H1 (cell line): ENCODE data around the gene MRRF. TPM values are rescaled to one million over a fixed set of nuclear protein-coding genes. Genes with fewer than 3 reads are reported as not detected.

Experiments
- CTCF ChIA-PET: fragments of 300-600 bp; sonication (Branson Sonifier 250); formaldehyde crosslinking; loops from one replicate; lab custom pipeline; 2021; ENCODE audit not compliant: partially characterized antibody; lab: Charles Lee
- POLR2A ChIA-PET: fragments of 300-600 bp; sonication (Branson Sonifier 250); formaldehyde crosslinking; loops from one replicate; lab custom pipeline; 2021; ENCODE audit warnings: inconsistent platforms; ENCODE audit not compliant: partially characterized antibody; lab: Charles Lee
- DNase-seq, 2 experiments: peaks; one replicate each; pipeline versions ENCODE4 v3.0.0 to v3.0.0-alpha.2; 2010 to 2022; ENCODE audit warnings: low spot score in 2 of 2, low read depth in 1 of 2, mixed read lengths in 1 of 2
- FAIRE-seq: peaks from 2 replicates; lab custom pipeline; 2011; peaks lifted over from hg19 to GRCh38; lab: Jason Lieb, UNC
- H2AFZ ChIP-seq: 2 replicates; pipeline ENCODE4 v1.8.1; 2012; ENCODE audit warnings: low read length, inconsistent platforms
- H2AK5ac ChIP-seq: 2 replicates; pipeline ENCODE4 v1.6.1; 2013; ENCODE audit warnings: low read depth, low read length
- H2BK120ac ChIP-seq: replicated peaks from 2 replicates; pipeline ENCODE3; 2013; ENCODE audit warnings: low read depth, low read length, inconsistent platforms
- H2BK12ac ChIP-seq: 2 replicates; pipeline ENCODE4 v1.6.1; 2013; ENCODE audit warnings: low read depth, low read length
- H2BK15ac ChIP-seq: 2 replicates; pipeline ENCODE4 v1.6.1; 2013; ENCODE audit warnings: low read length
- H2BK20ac ChIP-seq: 2 replicates; pipeline ENCODE4 v1.6.1; 2013; ENCODE audit warnings: low read length
- H2BK5ac ChIP-seq: 2 replicates; pipeline ENCODE4 v1.6.1; 2013; ENCODE audit warnings: low read depth, low read length
- H3K14ac ChIP-seq: 2 replicates; pipeline ENCODE4 v1.6.1; 2013; ENCODE audit warnings: inconsistent platforms; ENCODE audit not compliant: insufficient read length
- H3K18ac ChIP-seq: 2 replicates; pipeline ENCODE4 v1.6.1; 2013; ENCODE audit warnings: low read length; ENCODE audit errors: extremely low read depth
- H3K23ac ChIP-seq: 2 replicates; pipeline ENCODE4 v1.6.1; 2013; ENCODE audit warnings: inconsistent platforms; ENCODE audit not compliant: insufficient read length
- H3K23me2 ChIP-seq: 2 replicates; pipeline ENCODE4 v1.6.1; 2013; ENCODE audit warnings: low read depth, low read length
- H3K27ac ChIP-seq: 2 replicates; pipeline ENCODE4 v1.6.1; 2011; ENCODE audit warnings: low read depth, low read length, inconsistent platforms
- H3K27me3 ChIP-seq, 4 experiments: replicated peaks in 1 of 4; 1 replicate in 1 of 4; 2 replicates in 3 of 4; pipeline versions ENCODE4 v1.6.1 to v1.8.1; 2011 to 2013; ENCODE audit warnings: low read length in 3 of 4, mild to moderate bottlenecking in 3 of 4, inconsistent platforms in 2 of 4, mixed read lengths in 2 of 4, moderate library complexity in 1 of 4; ENCODE audit not compliant: control insufficient read depth in 3 of 4, insufficient read depth in 3 of 4; ENCODE audit errors: extremely low read depth in 1 of 4
- H3K36me3 ChIP-seq, 4 experiments: 2 replicates each; pipeline versions ENCODE4 v1.6.1 to v1.8.1; 2011 to 2013; ENCODE audit warnings: mild to moderate bottlenecking in 4 of 4, low read length in 3 of 4, moderate library complexity in 2 of 4, control low read depth in 1 of 4, inconsistent platforms in 1 of 4; ENCODE audit not compliant: insufficient read depth in 4 of 4, control insufficient read depth in 2 of 4
- H3K4ac ChIP-seq: replicated peaks from 2 replicates; pipeline ENCODE3; 2013; ENCODE audit warnings: low read length, low read depth, mixed read lengths, inconsistent platforms; ENCODE audit not compliant: insufficient read length
- H3K4me1 ChIP-seq, 4 experiments: replicated peaks in 1 of 4; 1 replicate in 1 of 4; 2 replicates in 3 of 4; pipeline versions ENCODE4 v1.6.1 to v1.8.1; 2011 to 2013; ENCODE audit warnings: low read length in 3 of 4, inconsistent platforms in 2 of 4, mixed read lengths in 1 of 4; ENCODE audit not compliant: insufficient read depth in 4 of 4, control insufficient read depth in 3 of 4
- H3K4me2 ChIP-seq, 2 experiments: 2 replicates each; pipeline versions ENCODE4 v1.6.1 to v1.8.1; 2011 to 2013; ENCODE audit warnings: low read depth in 2 of 2, low read length in 2 of 2, control low read depth in 1 of 2, inconsistent platforms in 1 of 2, mild to moderate bottlenecking in 1 of 2; ENCODE audit not compliant: insufficient read depth in 1 of 2
- H3K4me3 ChIP-seq, 4 experiments: fragments of 200-600, 300-600 bp in 1 of 4; sonication (generic), shearing (Covaris generic), sonication (Bioruptor Twin) in 1 of 4; 2 replicates each; pipeline versions ENCODE4 v1.5.1 to v1.8.1; 2011 to 2016; ENCODE audit warnings: low read length in 4 of 4, low read depth in 3 of 4, control low read depth in 2 of 4, inconsistent platforms in 2 of 4, mild to moderate bottlenecking in 2 of 4, mixed read lengths in 1 of 4, moderate library complexity in 1 of 4; ENCODE audit not compliant: insufficient read depth in 2 of 4; ENCODE audit errors: extremely low read depth in 1 of 4
- H3K56ac ChIP-seq: replicated peaks from 2 replicates; pipeline ENCODE3; 2013; ENCODE audit warnings: low read depth, mild to moderate bottlenecking, mixed read lengths, low read length, inconsistent platforms; ENCODE audit not compliant: insufficient read length
- H3K79me1 ChIP-seq: 2 replicates; pipeline ENCODE4 v1.6.1; 2013; ENCODE audit warnings: low read depth, low read length, control low read depth
- H3K79me2 ChIP-seq, 2 experiments: 2 replicates each; pipeline versions ENCODE4 v1.6.1 to v1.8.1; 2012 to 2013; ENCODE audit warnings: low read length in 2 of 2, mild to moderate bottlenecking in 2 of 2, inconsistent platforms in 1 of 2; ENCODE audit not compliant: insufficient read depth in 2 of 2, control insufficient read depth in 1 of 2
- H3K9ac ChIP-seq, 4 experiments: replicated peaks in 1 of 4; 1 replicate in 1 of 4; 2 replicates in 3 of 4; pipeline versions ENCODE4 v1.6.1 to v1.8.1; 2011 to 2013; ENCODE audit warnings: low read depth in 3 of 4, low read length in 3 of 4, control low read depth in 2 of 4, mild to moderate bottlenecking in 2 of 4, moderate library complexity in 2 of 4, inconsistent platforms in 1 of 4; ENCODE audit errors: extremely low read depth in 1 of 4
- H3K9me3 ChIP-seq, 2 experiments: 2 replicates each; pipeline versions ENCODE4 v1.6.1 to v1.8.1; 2012 to 2013; ENCODE audit warnings: mild to moderate bottlenecking in 2 of 2, moderate library complexity in 2 of 2, control low read depth in 1 of 2, inconsistent platforms in 1 of 2, low read depth in 1 of 2, low read length in 1 of 2, mixed read lengths in 1 of 2; ENCODE audit not compliant: insufficient read depth in 2 of 2
- H4K20me1 ChIP-seq, 2 experiments: replicated peaks in 1 of 2; 2 replicates each; pipeline versions ENCODE3 to v1.8.1; 2011 to 2013; ENCODE audit warnings: inconsistent platforms in 2 of 2, low read length in 2 of 2, mild to moderate bottlenecking in 1 of 2; ENCODE audit not compliant: insufficient read depth in 2 of 2, control insufficient read depth in 1 of 2
- H4K5ac ChIP-seq: 2 replicates; pipeline ENCODE4 v1.6.1; 2013; ENCODE audit warnings: low read length, low read depth, mixed read lengths, inconsistent platforms; ENCODE audit not compliant: insufficient read length
- H4K8ac ChIP-seq: 2 replicates; pipeline ENCODE4 v1.8.0; 2013; ENCODE audit warnings: mild to moderate bottlenecking, moderate library complexity, low read length, inconsistent platforms; ENCODE audit not compliant: insufficient read depth; ENCODE audit errors: extremely low read depth
- H4K91ac ChIP-seq: replicated peaks from 2 replicates; pipeline ENCODE3; 2013; ENCODE audit warnings: low read length, mixed read lengths, inconsistent platforms; ENCODE audit not compliant: insufficient read length
- ASH2L ChIP-seq: fragments of 200-600, 300-600 bp; sonication (generic); IDR thresholded peaks from one replicate; pipeline ENCODE4 v1.7.1; 2017; ENCODE audit warnings: low read length
- BCL11A ChIP-seq, 2 experiments: IDR thresholded peaks; one replicate each; pipeline ENCODE4 v1.6.1; 2011; ENCODE audit warnings: low read depth in 2 of 2, low read length in 2 of 2, mild to moderate bottlenecking in 2 of 2
- CEBPB ChIP-seq: IDR thresholded peaks from 2 replicates; pipeline ENCODE4 v1.6.1; 2012; ENCODE audit warnings: low read depth, low read length
- EGR1 ChIP-seq: IDR thresholded peaks from 2 replicates; pipeline ENCODE4 v1.6.1; 2011; ENCODE audit warnings: low read depth, low read length, borderline replicate concordance
- GTF2F1 ChIP-seq: IDR thresholded peaks from 2 replicates; pipeline ENCODE4 v1.6.1; 2012; ENCODE audit warnings: low read depth, low read length, improper control_type of control experiment, borderline replicate concordance
- NANOG ChIP-seq: IDR thresholded peaks from 2 replicates; pipeline ENCODE4 v1.6.1; 2011; ENCODE audit warnings: low read length, low read depth, mild to moderate bottlenecking, inconsistent platforms; ENCODE audit not compliant: insufficient read depth, poor library complexity, severe bottlenecking
- POLR2A ChIP-seq, 2 experiments: IDR thresholded peaks; 1 replicate in 1 of 2; 2 replicates in 1 of 2; pipeline ENCODE4 v1.6.1; 2011; ENCODE audit warnings: low read depth in 2 of 2, low read length in 2 of 2, mild to moderate bottlenecking in 2 of 2; ENCODE audit errors: control extremely low read depth in 1 of 2
- POLR2AphosphoS5 ChIP-seq: IDR thresholded peaks from 2 replicates; pipeline ENCODE4 v1.6.1; 2011; ENCODE audit warnings: low read depth, low read length
- SIRT6 ChIP-seq: IDR thresholded peaks from one replicate; pipeline ENCODE4 v1.7.1; 2012; ENCODE audit warnings: low read length, inconsistent platforms
- SP4 ChIP-seq: IDR thresholded peaks from 2 replicates; pipeline ENCODE4 v1.6.1; 2012; ENCODE audit warnings: low read length, inconsistent platforms
- SUZ12 ChIP-seq: fragments of 200-600 bp; sonication (generic); IDR thresholded peaks from 2 replicates; pipeline ENCODE4 v1.6.1; 2012; ENCODE audit warnings: mild to moderate bottlenecking, inconsistent platforms, low read length, moderate library complexity, mixed read lengths
- TEAD4 ChIP-seq: IDR thresholded peaks from 2 replicates; pipeline ENCODE4 v1.6.1; 2012; ENCODE audit warnings: low read depth, low read length, inconsistent platforms, mixed read lengths
- WGBS, 2 experiments: shearing (Covaris generic) in 1 of 2; methylation state at CpG; one replicate each; pipeline versions ENCODE4 v1.1.6 to v1.1.7; 2013 to 2015; ENCODE audit warnings: low lambda C conversion rate in 2 of 2, mixed read lengths in 2 of 2, inconsistent platforms in 1 of 2, low coverage in 1 of 2, missing lambda C conversion rate in 1 of 2; ENCODE audit not compliant: insufficient replicate concordance in 2 of 2, insufficient coverage in 1 of 2, insufficient read length in 1 of 2; ENCODE audit errors: extremely low coverage in 1 of 2, missing lambda C conversion rate in 1 of 2; 5-methylcytosine and 5-hydroxymethylcytosine counted together
- polyA plus RNA-seq, 7 experiments: library from polyadenylated mRNA; depleted of rRNA in 3 of 7; stranded (reverse) in 5 of 7; unstranded in 2 of 7; fragments of >200 nt in 5 of 7; fragments of 200-250 nt in 2 of 7; gene quantifications; 1 replicate in 5 of 7; 2 replicates in 1 of 7; 4 replicates in 1 of 7; pipeline versions ENCODE4 v1.2.1 to v1.2.3, GENCODE V29; 2011 to 2013; ENCODE audit warnings: missing spikeins in 2 of 7, mixed read lengths in 2 of 7
- total RNA-seq: library from RNA; stranded (reverse); fragmentation: NEBNext Ultra II Directional; extraction: Animal tissue kit (Norgen Biotek cat#: 25700); gene quantifications from 2 replicates; pipeline ENCODE4 v1.2.1, GENCODE V29; 2021

MRRF gene
- total and polyA plus RNA-seq, 2 of the 8 experiments (the other 6 are each of a cell fraction or from before 2014, with no cell fraction given): 29.4 to 47.8 TPM

GRCh38 chr9:122332644-122333043, 68.0 kb downstream of the MRRF start:
- Histone ChIP-seq H3K14ac (no peak overlapping the region), H3K9me3 (no peaks in the 10 kb centered on the region), H3K23me2 (no peaks in the 10 kb centered on the region; the same call in 1 of the 2 replicates), H3K79me1 (no peaks in the 10 kb centered on the region), H2AK5ac (no peak overlapping the region), H4K20me1 (no peaks in the 10 kb centered on the region), H3K18ac (no peak overlapping the region), H4K5ac (no peak overlapping the region), H3K27ac (no peak overlapping the region), H3K9ac (no peak overlapping the region), H3K56ac (no peak overlapping the region), H4K91ac (no peak overlapping the region), H2BK120ac (no peak overlapping the region), H3K36me3 (no peaks in the 10 kb centered on the region), H2BK5ac (no peak overlapping the region), H2BK20ac (no peak overlapping the region), H3K79me2 (no peaks in the 10 kb centered on the region), H2BK15ac (no peak overlapping the region), H3K27me3 (no peaks in the 10 kb centered on the region), H3K4me3 (no peak overlapping the region), H2AFZ (no peak overlapping the region), H2BK12ac (no peak overlapping the region), H3K4me1 (peaks cover 14 to 30% (median 22%) of the 10 kb centered on the region in 4 experiments), H3K4me2 (no peak overlapping the region; a peak in 1 of 4 replicates), H3K23ac (no peak overlapping the region), H4K8ac (no peak overlapping the region), H3K4ac (no peak overlapping the region)
- no peak for TF ChIP-seq SIRT6
- no peak for TF ChIP-seq BCL11A (IDR thresholded peaks at IDR 0.05; ENCODE audit: low read depth in 2 of 2, low read length in 2 of 2)
- TF ChIP-seq SUZ12: no peak
- no peak for TF ChIP-seq EGR1
- TF ChIP-seq ASH2L: no peak
- no peak for TF ChIP-seq POLR2AphosphoS5
- TF ChIP-seq POLR2A (IDR thresholded peaks at IDR 0.05; ENCODE audit: control extremely low read depth in 1 of 2, low read depth in 2 of 2, low read length in 2 of 2): no peak
- no peak for TF ChIP-seq SP4
- TF ChIP-seq CEBPB: no peak
- no peak for TF ChIP-seq TEAD4
- no peak for TF ChIP-seq NANOG
- no peak for TF ChIP-seq GTF2F1
- ChIA-PET POLR2A (no interaction called here), CTCF (interaction anchor here (1.5 to 25.6 kb wide), 4 partner anchors 15 to 235 kb away, joined by 3 to 544 read pairs (median 31); no protein-coding TSS in a partner anchor)
- WGBS, 2 experiments: 55% methylated on average over 7 of the region's 7 CpGs; no CpG with 5 or more reads in 1 of the 2 experiments
- DNase-seq (no peak), FAIRE-seq (no peak)
